HepG2 (cell line): ENCODE data around the gene AKAP10. TPM values are rescaled to one million over a fixed set of nuclear protein-coding genes. Genes with fewer than 3 reads are reported as not detected.

Experiments used
- CEBPB ChIP-seq: IDR thresholded peaks from 2 replicates; pipeline ENCODE4 v1.6.1; 2011; ENCODE audit warnings: low read depth, low read length, improper control_type of control experiment, borderline replicate concordance
- CENPT ChIP-seq: sonication (generic); formaldehyde crosslinking; IDR thresholded peaks from 2 replicates; pipeline ENCODE4 v1.8.0; 2022; ENCODE audit warnings: low read depth, mild to moderate bottlenecking, moderate library complexity, missing genetic modification reagents
- NR2F6 ChIP-seq, 2 experiments: IDR thresholded peaks; 2 replicates each; pipeline ENCODE4 v1.6.1; 2016; ENCODE audit warnings: antibody characterized with exemption in 1 of 2, mild to moderate bottlenecking in 1 of 2
- REST ChIP-seq, 2 experiments: IDR thresholded peaks; 2 replicates each; pipeline ENCODE4 v1.6.1; 2011 to 2012; ENCODE audit warnings: low read length in 2 of 2, borderline replicate concordance in 1 of 2, low read depth in 1 of 2, mild to moderate bottlenecking in 1 of 2, moderate library complexity in 1 of 2
- SALL1 ChIP-seq: sonication (generic); formaldehyde crosslinking; IDR thresholded peaks from 2 replicates; pipeline ENCODE4 v1.8.0; 2022; ENCODE audit warnings: mild to moderate bottlenecking, missing genetic modification reagents
- SOX6 ChIP-seq, 2 experiments: fragments of 450-650 bp in 1 of 2; sonication (generic) in 1 of 2; formaldehyde crosslinking in 1 of 2; IDR thresholded peaks; 2 replicates each; pipeline versions ENCODE4 v1.4.0 to v1.6.1; 2017 to 2020; ENCODE audit warnings: antibody characterized with exemption in 1 of 2, mild to moderate bottlenecking in 1 of 2, missing genetic modification reagents in 1 of 2
- YEATS4 ChIP-seq: sonication (generic); formaldehyde crosslinking; IDR thresholded peaks from 2 replicates; pipeline ENCODE4 v1.4.0; 2020; ENCODE audit warnings: missing genetic modification reagents, borderline replicate concordance
- ZNF747 ChIP-seq: sonication (generic); formaldehyde crosslinking; IDR thresholded peaks from 2 replicates; pipeline ENCODE4 v1.8.1; 2023; ENCODE audit warnings: missing genetic modification reagents, mild to moderate bottlenecking, borderline replicate concordance
- polyA plus RNA-seq, 8 experiments: library from polyadenylated mRNA; depleted of rRNA in 3 of 8; stranded (reverse) in 7 of 8; unstranded in 1 of 8; fragments of >200 nt; fragmentation: Illumina TruSeq in 4 of 8; extraction: Trizol in 4 of 8; gene quantifications; 2 replicates each; pipeline versions ENCODE4 v1.2.1 to v1.2.3, GENCODE V29; 2011 to 2016; ENCODE audit warnings: low read depth in 4 of 8, missing spikeins in 1 of 8, mixed read lengths in 1 of 8; ENCODE audit not compliant: insufficient read depth in 1 of 8
- total RNA-seq, 5 experiments: library from RNA; depleted of rRNA; stranded (reverse); fragments of >200 nt; fragmentation: Illumina TruSeq; extraction: Trizol; gene quantifications; 2 replicates each; pipeline ENCODE4 v1.2.3, GENCODE V29; 2016; ENCODE audit warnings: low read depth in 1 of 5
- TF ChIP-seq, protein P1 (sequence below): sonication (generic); formaldehyde crosslinking; IDR thresholded peaks from 2 replicates; pipeline ENCODE4 v1.9.0; 2022; ENCODE audit warnings: low read depth, missing genetic modification reagents
- TF ChIP-seq, protein P2 (sequence below): IDR thresholded peaks from 2 replicates; pipeline ENCODE4 v1.4.0; 2020; ENCODE audit warnings: mild to moderate bottlenecking, missing genetic modification reagents
- TF ChIP-seq, protein P3 (sequence below): sonication (generic); formaldehyde crosslinking; IDR thresholded peaks from 2 replicates; pipeline ENCODE4 v1.8.1; 2022; ENCODE audit warnings: low read depth, mild to moderate bottlenecking, missing genetic modification reagents

AKAP10 gene
- total and polyA plus RNA-seq, 2 of the 13 experiments (the other 11 are each of a cell fraction or from before 2014, with no cell fraction given): 17.6 to 21.7 TPM

DNA sequence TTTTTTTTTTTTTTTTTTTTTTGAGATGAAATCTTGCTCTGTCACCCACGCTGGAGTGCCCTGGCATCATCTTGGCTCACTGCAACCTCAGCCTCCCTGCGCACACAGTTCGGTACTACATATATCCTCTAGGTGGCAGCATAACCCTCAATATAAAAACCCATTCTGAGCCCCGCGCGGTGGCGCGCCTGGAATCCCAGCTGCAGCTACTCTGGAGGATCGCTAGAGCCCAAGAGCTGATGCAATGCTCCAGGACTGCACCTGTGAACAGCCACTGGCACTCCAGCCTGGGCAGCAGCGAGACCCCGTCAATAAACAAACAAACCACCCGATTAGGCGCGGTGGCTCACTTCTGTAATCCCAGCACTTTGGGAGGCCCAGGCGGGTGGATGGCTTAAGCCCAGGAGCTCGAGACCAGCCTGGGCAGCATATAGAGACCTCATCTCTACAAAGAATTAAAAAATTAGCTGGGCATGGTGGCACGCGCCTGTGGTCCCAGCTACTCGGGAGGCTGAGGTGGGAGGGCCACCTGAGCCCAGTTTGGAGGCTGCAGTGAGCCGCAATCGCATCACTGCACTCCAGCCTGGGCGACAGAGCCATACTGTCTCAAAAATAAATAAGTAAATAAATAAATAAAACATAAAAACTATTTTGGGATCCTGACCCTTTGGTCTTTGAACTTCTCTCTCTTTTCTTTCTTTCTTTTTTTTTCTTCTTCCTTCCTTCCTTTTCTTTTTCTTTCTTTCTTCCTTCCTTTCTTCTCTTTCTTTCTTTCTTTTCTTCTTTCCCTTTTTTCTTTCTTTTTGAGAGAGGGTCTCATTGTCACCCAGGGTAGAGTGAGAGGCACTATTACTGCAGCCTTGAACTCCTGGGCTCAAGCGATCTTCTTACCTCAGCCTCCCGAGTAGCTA is 15.4 kb upstream of the AKAP10 start (continued):
- no peak for TF ChIP-seq SOX6 (IDR thresholded peaks at IDR 0.05)
- TF ChIP-seq SOX6 (CRISPR knock-in tag; IDR thresholded peaks at IDR 0.05): 0 out of 2 replicates have a peak, but pooled peaks have one; percentile 29
- no peak for TF ChIP-seq ZNF747 (CRISPR knock-in tag)
- peak; percentile 48; the same call in 1 of the 2 replicates for TF ChIP-seq YEATS4
- TF ChIP-seq REST (IDR thresholded peaks at IDR 0.05; ENCODE audit: borderline replicate concordance in 1 of 2, low read depth in 1 of 2, low read length in 2 of 2): no peak
- no peak for TF ChIP-seq CENPT
- TF ChIP-seq NR2F6 (IDR thresholded peaks at IDR 0.05): no peak
- TF ChIP-seq NR2F6 (CRISPR knock-in tag; IDR thresholded peaks at IDR 0.05): 0 out of 2 replicates have a peak, but pooled peaks have one; percentile 7
- TF ChIP-seq, protein P1, sequence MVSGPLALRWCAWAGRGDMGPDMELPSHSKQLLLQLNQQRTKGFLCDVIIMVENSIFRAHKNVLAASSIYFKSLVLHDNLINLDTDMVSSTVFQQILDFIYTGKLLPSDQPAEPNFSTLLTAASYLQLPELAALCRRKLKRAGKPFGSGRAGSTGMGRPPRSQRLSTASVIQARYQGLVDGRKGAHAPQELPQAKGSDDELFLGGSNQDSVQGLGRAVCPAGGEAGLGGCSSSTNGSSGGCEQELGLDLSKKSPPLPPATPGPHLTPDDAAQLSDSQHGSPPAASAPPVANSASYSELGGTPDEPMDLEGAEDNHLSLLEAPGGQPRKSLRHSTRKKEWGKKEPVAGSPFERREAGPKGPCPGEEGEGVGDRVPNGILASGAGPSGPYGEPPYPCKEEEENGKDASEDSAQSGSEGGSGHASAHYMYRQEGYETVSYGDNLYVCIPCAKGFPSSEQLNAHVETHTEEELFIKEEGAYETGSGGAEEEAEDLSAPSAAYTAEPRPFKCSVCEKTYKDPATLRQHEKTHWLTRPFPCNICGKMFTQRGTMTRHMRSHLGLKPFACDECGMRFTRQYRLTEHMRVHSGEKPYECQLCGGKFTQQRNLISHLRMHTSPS: peak; percentile 53; the same call in 1 of the 2 replicates
- TF ChIP-seq, protein P2, sequence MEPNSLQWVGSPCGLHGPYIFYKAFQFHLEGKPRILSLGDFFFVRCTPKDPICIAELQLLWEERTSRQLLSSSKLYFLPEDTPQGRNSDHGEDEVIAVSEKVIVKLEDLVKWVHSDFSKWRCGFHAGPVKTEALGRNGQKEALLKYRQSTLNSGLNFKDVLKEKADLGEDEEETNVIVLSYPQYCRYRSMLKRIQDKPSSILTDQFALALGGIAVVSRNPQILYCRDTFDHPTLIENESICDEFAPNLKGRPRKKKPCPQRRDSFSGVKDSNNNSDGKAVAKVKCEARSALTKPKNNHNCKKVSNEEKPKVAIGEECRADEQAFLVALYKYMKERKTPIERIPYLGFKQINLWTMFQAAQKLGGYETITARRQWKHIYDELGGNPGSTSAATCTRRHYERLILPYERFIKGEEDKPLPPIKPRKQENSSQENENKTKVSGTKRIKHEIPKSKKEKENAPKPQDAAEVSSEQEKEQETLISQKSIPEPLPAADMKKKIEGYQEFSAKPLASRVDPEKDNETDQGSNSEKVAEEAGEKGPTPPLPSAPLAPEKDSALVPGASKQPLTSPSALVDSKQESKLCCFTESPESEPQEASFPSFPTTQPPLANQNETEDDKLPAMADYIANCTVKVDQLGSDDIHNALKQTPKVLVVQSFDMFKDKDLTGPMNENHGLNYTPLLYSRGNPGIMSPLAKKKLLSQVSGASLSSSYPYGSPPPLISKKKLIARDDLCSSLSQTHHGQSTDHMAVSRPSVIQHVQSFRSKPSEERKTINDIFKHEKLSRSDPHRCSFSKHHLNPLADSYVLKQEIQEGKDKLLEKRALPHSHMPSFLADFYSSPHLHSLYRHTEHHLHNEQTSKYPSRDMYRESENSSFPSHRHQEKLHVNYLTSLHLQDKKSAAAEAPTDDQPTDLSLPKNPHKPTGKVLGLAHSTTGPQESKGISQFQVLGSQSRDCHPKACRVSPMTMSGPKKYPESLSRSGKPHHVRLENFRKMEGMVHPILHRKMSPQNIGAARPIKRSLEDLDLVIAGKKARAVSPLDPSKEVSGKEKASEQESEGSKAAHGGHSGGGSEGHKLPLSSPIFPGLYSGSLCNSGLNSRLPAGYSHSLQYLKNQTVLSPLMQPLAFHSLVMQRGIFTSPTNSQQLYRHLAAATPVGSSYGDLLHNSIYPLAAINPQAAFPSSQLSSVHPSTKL: peak; percentile 33; the same call in 1 of the 2 replicates
- TF ChIP-seq CEBPB: peak; percentile 88
- TF ChIP-seq, protein P3, sequence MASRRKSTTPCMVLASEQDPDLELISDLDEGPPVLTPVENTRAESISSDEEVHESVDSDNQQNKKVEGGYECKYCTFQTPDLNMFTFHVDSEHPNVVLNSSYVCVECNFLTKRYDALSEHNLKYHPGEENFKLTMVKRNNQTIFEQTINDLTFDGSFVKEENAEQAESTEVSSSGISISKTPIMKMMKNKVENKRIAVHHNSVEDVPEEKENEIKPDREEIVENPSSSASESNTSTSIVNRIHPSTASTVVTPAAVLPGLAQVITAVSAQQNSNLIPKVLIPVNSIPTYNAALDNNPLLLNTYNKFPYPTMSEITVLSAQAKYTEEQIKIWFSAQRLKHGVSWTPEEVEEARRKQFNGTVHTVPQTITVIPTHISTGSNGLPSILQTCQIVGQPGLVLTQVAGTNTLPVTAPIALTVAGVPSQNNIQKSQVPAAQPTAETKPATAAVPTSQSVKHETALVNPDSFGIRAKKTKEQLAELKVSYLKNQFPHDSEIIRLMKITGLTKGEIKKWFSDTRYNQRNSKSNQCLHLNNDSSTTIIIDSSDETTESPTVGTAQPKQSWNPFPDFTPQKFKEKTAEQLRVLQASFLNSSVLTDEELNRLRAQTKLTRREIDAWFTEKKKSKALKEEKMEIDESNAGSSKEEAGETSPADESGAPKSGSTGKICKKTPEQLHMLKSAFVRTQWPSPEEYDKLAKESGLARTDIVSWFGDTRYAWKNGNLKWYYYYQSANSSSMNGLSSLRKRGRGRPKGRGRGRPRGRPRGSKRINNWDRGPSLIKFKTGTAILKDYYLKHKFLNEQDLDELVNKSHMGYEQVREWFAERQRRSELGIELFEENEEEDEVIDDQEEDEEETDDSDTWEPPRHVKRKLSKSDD: no peak
- TF ChIP-seq SALL1 (CRISPR knock-in tag): peak; percentile 48; the same call in 1 of the 2 replicates
